Measurements from ENCODE around the gene CDC45.
"Not testable (repeated sequence)": the region's sequence is repeated elsewhere in the genome, so short reads cannot be mapped to it uniquely, and the experiment has no call there.

Gene CDC45

DNA sequence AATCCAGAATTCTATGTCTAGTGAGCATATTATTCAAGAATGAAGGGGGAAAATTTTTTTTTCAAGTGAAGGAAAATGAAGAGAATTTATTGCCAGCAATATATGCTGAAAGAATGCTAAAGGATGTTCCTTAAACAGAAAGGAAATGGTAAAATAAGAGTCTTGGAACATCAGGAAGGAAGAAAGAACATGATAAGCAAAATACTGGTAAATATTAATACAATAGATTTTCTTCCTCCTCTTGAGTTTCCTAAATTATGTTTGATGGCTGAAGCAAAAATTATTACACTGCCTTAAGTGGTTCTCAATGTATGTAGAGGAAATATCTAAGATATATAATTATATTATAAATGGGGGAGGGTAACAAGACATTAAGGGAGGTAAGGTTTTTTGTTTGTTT is 54.1 kb downstream of the CDC45 start:
- DNase-seq, result no peak

DNA sequence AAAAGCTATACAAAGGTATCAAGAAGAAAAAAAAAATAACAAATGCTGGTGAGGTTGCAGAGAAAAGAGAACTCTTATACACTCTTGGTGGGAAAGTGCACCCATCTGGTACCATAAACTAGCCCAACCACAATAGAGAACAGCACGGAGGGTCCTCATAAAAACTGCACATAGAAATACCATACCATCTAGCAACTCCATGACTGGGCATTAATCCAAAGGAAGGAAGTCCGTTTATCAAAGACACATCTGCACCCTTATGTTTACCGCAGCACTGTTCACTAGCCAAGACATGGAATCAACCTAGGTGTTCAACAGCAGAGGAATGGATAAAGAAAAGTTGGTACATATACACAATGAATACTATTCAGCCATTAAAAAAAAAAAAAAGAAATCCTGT is 55.3 kb downstream of the CDC45 start:
- no peak for DNase-seq

DNA sequence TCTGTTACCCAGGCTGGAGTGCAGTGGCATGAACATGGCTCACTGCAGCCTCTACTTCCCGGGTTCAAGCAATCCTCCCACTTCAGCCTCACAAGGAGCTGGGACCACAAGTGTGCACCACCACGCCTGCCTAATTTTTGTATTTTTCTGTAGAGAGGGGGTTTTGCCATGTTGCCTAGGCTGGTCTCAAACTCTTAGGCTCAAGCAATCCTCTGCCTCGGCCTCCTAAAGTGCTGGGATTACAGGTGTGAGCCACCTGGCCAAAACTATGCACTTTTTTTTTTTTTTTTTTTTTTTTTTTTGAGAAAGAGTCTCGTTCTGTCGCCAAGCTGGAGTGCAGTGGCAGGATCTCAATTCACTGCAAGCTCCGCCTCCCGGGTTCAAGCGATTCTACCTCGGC is 56.8 kb downstream of the CDC45 start:
- no peak for DNase-seq

DNA sequence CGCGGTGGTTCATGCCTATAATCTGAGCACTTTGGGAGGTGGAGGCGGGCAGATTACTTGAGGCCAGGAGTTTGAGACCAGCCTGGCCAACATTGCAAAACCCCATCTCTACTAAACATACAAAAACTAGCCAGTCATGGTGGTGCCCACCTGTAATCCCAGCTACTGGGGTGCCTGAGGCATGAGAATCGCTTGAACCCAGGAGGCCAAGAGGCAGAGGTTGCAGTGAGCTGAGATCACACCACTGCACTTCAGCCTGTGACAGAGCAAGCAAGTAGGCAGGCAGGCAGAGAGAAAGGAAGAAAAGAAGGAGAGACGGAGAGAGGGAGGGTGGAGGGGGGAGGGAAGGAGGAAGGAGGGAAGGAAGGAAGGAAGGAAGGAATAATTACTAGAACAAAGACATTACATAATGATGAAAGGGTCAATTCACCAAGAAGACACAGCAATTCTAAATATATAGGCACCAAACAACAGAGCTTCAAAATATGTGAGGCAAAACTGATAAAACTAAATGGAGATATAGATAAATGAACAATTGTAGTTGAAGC is 58.3 kb downstream of the CDC45 start:
- no peak for DNase-seq

DNA sequence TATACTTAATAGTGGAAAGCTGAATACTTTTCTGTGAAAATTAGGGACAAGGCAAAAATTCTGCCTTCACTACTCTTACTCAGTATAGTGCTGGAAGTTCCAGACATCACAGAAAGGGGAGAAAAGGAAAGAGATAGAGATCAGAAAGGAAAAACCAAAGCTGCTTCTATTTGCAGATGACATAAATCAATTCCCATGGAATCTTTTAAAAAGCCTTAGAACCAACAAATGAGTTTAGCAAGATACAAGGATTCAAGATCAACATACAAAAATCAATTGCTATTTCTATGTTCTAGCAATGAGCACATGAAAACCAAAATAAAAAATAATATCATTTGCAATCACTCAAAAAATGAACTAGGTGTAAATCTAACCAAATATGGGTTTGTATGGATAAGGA is 60.7 kb downstream of the CDC45 start:
- DNase-seq, result no peak

DNA sequence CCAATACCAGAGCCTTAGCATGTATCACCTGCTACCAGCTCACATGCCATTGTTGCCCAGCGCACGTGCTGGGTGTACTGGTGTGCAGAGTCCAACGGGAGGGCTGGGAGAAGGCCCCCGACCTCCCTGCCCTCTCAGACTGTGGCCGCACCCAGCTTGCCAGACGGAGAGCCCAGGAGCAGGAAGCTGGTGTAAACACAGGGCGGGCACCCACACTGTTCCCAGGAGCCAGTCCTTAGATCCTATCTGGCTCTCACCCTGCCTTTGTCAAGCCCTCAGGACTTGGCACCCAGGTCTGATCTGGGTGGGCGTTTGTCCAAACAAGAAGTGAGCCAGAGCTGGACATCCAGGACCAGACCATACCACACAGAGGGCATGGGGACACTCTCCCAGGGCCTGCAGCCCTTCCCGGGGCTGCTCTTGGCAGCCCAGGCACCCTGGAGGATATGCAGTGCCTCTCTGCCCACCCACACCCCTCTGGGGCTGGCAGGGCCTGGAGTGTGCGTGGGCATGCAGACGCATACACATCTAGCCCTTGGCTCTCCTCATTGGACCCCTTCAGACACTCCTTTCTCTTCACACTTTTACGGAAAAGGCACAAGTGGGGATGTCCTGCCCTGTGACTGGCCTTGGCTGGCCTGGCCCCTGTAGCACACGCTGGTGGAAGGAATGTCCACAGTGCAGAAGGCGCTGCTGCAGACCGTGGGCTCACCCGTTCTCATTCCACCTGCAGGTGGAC is 64.4 kb downstream of the CDC45 start:
- no peak for DNase-seq

DNA sequence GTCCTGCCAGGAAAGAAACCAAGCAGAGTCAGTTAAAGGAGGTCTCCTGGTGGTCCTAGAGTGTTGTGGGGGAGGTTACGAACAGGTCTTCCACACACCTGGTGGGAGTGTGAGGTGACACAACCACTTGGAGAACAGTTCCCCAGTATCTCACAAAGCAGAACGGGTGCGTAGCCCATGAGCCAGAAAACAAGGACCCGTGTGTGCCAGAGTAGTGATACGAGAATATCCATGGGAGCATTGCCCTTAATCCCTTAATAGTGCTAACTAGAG is 66.2 kb downstream of the CDC45 start:
- no peak for DNase-seq

DNA sequence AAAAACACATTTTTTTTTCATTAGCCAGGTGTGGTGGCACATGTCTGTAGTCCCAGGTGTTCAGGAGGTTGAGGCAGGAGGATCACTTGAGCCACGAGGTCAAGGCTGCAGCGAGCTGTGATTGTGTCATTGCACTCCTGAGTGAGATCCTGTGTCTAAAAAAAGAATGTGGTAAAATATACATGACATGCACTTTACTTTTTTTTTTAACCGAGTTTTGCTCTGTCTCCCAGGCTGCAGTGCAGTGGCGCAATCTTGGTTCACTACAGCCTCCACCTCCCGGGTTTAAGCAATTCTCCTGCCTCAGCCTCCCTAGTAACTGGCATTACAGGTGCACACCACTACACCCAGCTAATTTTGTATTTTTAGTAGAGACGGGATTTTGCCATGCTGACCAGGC is 67.0 kb downstream of the CDC45 start:
- no peak for DNase-seq

DNA sequence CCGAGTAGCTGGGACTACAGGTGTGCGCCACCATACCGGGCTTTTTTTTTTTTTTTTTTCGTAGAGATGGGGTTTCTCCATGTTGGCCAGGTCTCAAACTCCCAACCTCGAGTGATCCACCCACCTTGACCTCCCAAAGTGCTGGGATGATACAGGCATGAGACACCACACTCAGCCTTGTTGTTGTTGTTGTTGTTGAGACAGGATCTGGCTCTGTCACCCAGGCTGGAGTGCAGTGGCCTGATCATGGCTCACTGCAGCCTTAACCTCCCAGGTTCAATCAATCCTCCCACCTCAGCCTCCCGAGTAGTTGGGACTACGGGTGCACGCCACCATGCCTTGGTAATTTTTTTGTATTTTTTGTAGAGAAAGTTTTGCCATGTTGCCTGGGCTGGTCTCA is 67.9 kb downstream of the CDC45 start:
- no peak for DNase-seq

DNA sequence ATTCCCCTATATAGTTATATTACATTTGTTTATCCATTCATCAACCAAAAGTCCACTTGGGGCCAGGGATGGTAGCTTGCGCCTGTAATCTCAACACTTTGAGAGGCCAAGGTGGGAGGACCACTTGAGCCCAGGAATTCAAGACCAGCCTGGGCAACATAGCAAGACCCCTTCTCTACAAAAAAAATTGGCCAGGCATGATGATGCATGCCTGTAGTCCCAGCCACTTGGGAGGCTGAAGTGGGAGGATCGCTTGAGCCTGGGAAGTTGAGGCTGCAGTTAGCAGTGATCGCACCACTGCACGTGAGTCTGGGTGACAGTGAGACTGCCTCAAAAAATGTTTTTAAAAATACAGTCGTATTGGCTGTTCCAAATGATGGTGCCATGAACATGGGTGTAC is 68.7 kb downstream of the CDC45 start:
- DNase-seq, result not testable (repeated sequence)

DNA sequence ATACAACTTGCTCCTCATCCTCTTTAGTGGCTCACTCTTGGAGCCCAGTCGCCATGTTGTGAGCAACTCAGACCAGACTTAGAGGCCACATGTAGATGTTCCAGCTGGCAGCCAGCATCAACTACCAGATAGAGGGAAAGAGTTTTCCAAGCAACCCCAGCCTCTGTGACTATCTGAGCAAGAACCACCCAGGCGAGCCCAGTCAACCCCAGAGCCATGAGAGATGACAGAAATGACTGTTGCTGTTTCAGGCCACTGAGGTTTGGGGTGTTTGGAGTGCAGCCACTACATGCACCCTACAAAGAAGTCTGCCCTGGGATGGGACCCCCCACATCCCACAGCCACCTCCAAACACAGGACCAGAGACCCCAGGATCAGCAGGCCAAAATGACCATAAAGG is 69.2 kb downstream of the CDC45 start:
- no peak for DNase-seq

DNA sequence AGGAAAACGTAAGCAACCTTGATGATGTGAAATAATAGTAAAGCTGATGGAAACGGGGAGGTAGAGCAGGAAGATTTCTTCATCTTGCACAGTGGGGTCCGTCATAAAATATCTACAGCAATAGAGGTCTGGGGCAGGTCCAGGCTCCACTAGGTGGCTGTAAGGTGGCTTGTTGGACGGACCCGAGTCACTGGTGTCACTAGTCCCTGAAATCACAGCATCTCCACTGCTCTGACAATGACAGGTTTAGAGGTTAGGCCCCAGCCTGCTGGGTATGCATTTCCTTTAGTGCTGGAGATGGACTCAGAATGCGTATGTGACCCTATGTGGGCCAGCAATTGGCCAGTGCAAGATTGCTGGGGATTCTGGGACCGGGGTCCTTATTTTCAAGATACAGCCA is 69.7 kb downstream of the CDC45 start:
- DNase-seq, result no peak

DNA sequence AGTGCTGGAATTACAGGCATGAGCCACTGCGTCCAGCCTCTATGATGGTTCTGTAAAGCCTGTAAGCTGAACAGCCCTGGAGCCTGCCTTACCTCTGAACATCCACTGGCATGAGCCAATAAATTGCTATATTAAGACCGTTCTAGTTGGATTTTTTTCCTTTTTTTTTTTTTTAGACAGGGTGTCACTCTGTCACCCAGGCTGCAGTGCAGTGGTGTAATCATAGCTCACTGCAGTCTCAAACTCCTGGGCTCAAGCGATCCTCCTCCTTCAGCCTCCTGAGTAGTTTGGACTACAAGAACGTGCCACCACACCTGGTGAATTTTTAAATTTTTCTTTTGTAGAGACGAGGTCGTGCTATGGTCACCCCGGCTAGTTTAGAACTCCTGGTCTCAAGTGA is 70.7 kb downstream of the CDC45 start:
- no peak for DNase-seq

DNA sequence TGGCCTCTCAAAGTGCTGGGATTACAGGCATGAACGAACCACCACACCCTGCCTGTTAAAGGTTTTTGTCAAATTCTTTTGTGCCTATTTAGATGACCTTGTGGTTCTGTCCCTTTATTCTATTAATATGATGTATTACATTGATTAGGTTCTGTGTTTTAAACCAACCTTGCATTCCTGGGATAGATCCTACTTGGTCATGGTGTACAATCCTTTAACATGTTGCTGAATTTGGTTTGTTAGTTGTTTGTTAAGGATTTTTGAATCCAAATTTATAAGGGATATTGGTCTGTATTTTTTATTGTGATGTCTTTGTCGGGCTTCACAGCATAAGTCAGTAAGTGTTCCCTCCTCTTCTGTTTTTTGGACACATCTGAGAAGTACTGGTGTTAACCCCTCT is 73.5 kb downstream of the CDC45 start:
- no peak for DNase-seq

DNA sequence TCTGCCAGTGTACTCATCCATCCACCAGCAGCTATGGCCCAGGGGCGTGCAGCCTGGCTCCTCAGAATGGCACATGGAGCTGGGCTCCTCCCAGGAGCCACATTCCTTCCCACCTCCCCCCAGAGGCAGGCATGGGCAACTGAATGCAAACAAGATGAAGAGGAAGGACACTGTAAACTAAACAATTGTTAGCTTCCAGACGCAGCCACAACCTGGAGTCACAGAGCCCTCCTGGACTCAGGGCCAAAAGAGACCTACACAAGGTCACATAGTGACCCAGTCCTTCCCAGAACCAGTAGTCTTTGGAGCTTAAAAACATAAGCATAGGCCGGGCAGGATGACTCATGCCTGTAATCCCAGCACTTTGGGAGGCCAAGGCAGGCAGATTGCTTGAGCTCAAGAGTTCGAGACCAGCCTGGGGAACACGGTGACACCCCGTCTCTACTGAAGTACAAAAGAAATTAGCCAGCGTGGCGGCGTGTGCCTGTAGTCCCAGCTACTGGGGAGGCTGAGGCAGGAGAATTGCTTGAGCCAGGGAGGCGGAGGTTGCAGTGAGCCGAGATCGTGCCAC is 75.2 kb downstream of the CDC45 start:
- DNase-seq, result no peak

DNA sequence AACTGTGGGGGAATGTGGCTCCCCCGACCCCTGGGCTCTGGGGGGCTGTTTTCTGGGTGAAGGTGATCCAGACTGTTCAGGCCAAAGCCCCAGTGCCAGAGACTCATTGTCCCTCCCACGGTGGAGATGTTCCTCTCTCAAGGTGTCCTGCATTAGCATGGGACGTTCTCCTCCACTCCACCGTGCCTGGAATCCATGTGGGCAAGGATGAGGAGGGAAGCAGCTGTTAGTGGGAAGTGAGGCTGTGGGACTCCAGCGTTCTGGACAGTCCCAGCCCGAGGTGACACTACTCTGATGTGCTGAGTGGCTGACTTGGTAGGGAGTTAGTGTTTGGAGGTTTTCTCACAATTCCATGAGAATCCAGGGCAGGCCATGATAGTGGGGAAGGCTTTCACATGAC is 75.9 kb downstream of the CDC45 start:
- no peak for DNase-seq

DNA sequence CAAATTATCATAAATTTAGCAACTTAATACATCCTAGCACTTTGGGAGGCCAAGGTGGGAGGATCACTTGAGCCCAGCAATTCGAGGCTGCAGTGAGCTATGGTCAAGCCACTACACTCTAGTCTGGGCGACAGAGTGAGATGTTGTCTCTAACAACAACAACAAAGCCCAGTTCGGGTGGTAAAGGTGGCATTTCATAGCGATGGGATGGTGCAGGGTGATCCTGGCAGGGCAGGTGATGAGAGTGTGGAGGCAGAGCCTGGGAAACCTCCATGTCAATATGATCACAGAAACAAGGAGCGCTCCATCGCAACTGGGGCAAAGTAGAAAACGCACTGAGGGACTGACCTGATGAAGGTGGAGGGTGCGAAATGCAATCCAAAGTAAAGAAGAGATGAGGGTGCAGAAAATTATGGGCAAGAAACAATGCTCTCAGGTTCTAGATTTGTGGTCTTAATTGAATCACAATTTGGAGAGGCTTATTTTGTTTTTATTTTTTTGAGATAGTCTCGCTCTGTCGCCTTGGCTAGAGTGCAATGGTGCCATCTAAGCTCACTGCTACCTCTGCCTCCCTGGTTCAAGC is 77.3 kb downstream of the CDC45 start:
- no peak for DNase-seq

DNA sequence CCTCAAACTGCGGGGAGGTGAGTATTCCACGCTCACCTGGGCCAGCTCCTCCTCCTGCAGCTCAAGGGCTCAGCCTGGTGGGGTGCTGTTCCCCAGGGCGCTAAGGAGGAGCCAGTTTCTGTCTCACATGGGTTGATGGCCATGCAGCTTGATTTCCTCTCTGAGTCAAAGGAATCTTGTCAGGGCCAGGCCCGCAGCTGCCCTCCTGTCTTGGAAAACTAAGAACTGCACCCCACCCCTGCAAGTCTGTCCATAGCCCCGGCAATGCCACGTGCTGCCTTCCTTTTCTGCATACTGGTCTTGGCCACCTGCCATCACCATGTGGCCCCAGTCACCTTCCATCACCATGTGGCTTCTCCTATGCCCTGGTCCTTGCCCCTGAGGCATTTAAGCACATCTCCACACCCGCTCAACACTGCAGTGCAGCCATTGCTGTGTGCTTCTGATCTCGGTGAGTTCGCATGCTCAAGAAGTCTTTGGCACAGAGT is 79.6 kb downstream of the CDC45 start:
- DNase-seq, result no peak

DNA sequence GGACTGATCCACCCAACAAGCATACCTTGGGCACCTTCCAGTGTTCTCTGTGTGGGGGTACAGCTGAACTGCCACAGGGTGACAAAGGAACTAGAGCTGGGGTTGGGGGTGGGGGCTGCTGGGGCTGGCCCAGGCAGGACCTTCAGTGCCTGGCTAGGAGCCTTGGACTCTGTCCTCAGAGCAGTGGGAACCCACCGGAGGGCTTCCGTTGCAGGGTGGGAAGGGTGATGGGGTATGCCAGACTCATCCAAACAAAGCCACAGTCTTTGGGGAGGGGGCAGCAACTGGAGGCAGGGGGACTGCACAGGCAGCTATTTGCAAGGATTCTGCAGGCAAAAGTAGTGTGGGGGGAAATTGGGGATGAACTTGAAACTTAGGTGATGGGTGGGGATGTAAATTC is 80.2 kb downstream of the CDC45 start:
- no peak for DNase-seq

DNA sequence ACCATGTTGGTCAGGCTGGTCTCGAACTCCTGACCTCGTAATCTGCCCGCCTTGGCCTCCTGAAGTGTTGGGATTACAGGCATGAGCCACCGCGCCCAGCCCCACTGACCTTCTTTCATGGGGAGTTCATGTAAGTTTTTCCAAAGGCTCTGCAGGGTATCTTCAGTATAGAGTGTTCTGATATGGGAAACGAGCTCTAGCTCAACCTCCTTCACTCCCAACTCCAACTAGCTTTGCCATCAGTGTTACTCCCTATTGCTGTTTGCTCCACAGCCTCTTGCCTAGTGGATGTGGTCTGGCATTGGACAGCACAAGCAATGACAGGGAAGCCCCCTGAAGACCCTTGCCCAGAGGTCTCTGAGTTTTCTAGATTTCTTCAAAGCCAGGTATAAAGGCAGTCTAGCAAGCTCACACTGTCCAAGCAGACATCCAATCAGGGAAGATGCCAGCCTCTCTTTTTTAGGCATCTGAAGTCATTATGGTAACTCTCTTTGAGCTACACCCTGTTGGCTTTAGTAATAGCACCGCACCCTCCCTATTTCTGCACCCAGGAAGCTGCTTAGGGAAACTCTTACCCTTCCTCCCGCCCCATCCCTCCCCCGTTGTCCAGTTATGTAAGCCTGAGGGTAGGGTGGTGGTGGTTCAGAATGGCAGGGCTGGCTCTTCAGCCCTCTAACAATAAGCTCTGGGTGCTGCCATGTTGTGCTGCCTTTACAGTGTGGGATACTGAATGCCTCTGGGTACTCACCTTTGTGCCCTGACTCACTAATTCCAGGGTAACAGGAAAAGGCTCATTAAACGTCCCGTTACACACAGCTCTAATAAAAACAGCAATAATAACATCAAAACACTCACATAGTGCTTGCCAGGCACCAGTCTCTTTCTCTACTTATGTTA is 85.9 kb downstream of the CDC45 start:
- DNase-seq, result no peak

DNA sequence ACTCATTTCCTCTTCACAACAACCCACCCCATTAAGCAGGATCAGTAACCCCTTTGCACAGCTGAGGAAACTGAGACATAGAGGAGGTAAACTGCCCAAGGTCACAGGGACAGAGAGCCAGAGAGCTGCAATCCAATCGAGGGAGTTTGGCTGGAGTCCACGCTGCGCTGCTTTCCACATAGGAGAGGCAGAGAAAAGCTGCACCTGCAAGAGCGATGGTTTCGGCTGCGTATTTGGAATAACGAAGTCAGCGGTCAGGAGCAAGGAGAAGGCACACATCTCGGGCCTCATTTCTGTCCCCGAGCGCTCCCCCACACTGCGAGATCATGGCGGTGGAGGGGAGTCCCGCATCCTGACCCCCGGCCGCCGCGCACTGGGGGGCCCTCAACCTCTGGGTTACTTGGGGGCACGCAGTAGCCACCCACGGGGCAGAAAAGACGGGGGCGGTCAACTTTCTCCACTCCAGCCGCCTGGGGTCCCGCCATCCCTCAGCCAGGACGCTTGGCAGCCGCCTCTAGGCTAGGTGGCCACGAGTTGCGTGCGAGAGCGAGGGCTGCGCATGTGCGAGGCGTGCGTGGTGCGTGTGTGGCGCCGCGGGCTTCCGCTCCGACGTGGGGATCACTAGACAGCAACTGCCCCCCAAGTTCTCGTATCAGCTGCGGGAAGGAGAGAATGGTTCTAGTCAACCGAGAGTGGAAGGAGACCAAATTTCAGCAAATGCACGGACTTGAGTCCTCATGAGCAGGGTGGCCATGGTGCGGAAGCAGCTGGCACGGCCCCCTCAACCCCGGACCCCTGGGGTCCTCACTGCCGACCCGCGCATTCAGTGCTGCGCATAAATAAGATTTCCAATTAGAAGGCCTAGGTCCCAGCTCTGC is 86.8 kb downstream of the CDC45 start:
- DNase-seq, result no peak

Data from NCI-H510A (cell line).